DMS 273 treated with DMSO at 0.1 percent for 48 hours (cell line): Measurements from ENCODE around the gene U2AF2.

Source experiments
- DNase-seq: peaks from one replicate; lab custom pipeline; 2025; lab: John Stamatoyannopoulos, UW

U2AF2 gene

DNA sequence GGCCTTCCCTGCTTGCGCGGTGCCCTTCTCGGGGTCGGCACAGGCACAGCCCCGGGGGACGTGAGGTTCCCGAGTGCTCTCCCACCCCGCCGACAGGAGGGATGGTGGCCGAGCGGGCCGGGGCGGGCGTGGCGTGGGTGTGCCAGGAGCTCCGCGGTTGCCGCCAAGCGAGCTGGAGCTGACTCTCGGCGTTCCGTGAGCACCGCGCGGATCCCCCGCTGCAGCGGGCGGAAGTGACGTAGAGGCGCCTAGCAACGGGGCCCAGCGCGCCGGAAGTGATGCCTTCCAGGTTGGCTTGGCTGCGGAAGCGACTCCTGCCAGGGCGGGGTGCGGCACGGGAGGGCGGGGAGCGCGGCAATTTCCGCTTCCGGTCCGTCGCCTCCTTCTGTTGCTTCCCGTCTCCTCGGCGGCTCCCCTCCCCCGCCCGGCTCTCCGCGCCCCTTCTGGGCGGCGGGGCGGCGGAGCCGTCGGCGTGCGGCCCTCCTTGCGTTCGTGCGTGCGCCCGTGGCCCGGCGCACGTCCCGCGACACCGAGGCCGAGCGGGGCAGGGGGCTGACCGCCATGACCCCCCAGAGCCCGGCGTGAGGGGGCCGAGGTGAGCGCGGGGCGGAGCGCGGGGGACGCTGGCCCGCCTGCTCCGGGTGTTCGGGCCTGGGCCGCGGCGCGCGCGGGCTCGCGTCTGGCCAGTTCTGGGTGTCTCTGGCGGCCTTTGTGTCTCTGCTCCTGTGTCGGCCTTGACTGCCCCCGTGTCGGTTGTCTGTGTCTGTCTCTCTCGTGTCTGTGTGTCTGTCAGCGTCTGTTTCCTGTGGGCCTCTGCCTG, 20.2 kb downstream of the U2AF2 start, which contains the start of gene EPN1:
EPN1 (plus strand) TSS at position 386 of the 820 bp plus-strand sequence. CDS start 3,402 bp downstream, outside the sequence.
- DNase-seq = peak; percentile 90

DNA sequence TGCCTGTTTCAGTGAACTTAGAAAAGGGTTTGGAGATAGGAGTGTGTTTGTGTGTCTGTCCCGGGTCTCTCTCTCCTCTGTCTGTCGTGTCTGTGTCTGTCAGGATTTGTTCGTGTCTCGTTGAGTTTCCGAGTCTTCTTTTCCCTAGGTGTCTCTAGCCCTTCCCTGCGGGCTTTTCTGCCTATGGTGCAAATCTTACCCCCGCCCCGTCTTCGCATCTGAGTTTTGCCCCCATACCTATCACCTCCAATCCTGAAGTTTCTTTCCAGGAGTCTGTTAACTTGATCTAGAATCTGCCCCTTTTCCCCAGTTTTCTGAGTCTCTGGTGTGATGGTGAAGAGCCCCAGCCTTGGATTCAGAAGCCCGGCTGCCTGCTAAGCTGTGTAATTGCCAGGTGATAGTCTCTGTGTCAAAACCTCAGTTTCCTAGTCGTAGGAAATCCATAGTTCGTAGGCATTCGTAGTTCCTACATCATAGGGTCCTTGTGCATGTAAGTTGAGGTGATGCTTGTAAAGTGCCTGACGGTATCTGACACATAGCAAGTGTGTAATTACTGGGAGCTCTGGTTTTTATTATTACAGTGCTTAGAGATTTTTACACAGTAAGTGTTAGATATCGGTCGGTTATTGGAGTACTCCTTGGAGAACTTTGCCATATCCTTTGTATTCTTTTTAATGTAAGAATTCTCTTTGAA, 21.0 kb downstream of the U2AF2 start:
- DNase-seq = no peak

DNA sequence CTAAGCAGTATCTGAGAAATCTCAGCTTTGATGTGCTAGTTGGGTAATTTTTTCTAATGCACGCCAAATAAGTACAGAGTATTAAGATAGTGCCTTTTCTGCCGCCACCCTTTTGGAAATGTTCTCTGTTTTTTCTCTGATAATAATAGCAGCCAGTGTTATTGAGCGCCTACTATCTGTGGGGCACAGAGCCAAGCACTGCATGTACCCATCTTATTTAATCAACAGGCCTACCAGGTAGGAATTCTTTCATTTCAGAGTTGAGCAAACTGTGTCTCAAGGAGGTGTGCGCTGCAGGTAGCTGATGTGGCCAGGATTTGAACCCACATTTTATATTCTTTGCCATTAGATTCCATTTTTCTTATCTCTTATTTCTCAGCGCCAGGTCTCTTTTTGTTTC, 21.5 kb downstream of the U2AF2 start:
- DNase-seq = no peak

- DNase-seq = no peak
Observed at GRCh38 chr19:55676889-55677505, 22.2 kb downstream of the U2AF2 start.

DNA sequence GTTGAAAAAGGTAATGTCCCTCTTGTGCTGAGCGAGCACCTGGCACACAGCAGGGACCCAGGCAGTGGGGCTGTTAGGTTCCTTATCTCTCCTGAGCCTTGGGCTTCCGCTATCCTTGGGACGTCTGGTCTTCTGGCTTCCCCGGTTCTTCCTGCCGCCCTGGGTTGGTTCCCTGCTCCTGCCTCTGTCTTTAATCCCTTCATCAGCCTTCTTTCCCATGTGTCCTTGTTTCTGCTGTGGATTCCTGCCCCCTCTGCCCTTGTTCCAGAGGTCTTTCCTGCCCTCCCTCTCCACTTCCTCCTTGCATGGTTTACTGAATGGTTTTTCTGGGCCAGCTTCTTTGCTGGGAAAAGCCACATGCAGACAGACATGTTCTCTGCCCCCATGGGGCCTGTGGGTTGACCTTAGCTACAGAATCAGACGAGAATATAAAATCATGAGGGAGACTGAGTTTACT, 22.8 kb downstream of the U2AF2 start:
- no peak for DNase-seq

DNA sequence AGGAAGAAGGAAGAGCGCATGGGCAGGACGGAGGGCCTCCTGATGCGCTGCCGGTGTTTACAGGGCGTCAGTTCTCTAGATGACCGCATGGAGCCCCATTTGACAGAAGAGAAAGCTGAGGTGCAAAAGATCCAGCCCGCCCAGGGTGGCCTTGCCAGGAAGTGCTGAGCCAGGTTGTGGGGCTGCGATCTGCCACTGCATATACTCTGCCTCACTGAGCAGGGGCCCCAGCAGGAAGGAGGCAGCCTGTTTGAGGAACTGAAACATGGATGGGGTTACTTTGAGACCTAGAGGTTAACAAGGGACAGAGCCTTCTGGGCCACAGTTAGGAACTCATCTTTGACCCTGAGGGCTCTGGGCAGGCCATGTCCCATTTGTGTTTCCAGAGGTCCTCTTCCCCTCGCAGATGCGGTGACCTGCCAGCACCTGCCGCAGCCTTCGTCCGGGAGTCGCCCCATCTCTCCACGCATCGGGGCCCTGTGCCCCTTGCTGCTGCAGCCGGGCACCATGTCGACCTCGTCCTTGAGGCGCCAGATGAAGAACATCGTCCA, 23.4 kb downstream of the U2AF2 start:
- DNase-seq = no peak

DNA sequence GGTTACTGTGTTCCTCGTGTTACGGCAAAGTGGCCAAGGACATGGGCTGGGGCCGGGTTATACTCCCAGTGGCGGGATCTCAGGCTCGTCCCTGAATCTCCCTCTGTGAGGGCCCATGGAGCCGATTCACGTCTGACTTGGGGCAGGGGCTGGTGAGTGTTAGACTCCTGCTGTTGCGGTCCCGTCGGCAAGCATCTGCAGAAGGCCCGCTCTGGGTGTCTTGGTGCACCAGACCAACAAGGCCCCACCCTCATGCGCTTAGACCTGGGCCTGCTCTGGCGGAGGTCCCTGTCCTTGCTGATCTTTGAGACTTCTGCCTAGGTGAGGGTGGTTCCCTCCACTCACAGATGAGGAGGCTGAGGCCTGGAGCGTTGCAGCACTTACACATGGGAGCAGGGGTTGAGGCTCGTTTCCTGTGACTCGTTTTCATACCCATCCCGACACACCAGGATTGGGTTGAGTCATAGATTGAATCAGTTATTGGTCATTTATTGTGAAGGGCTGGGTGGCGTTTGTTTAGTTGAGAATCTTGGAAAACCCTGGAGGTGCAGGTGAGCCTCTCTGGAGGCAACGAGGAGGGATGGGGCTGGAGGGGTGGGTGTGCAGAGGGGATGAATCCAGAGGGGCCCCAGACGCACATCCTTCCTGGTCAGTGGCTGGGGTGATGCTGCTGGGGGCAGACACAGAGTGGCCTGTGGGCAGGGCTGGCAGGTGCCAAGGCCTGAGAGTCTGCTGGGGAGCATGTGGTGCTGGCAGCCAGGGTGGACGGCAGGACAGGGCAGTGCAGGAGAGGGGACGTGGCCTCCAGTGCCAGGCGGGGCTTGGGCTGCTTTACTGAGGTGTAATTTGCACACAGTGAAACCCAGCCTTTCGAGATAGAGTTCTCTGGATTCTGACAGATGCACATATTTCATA, 24.8 kb downstream of the U2AF2 start:
- DNase-seq = no peak

DNA sequence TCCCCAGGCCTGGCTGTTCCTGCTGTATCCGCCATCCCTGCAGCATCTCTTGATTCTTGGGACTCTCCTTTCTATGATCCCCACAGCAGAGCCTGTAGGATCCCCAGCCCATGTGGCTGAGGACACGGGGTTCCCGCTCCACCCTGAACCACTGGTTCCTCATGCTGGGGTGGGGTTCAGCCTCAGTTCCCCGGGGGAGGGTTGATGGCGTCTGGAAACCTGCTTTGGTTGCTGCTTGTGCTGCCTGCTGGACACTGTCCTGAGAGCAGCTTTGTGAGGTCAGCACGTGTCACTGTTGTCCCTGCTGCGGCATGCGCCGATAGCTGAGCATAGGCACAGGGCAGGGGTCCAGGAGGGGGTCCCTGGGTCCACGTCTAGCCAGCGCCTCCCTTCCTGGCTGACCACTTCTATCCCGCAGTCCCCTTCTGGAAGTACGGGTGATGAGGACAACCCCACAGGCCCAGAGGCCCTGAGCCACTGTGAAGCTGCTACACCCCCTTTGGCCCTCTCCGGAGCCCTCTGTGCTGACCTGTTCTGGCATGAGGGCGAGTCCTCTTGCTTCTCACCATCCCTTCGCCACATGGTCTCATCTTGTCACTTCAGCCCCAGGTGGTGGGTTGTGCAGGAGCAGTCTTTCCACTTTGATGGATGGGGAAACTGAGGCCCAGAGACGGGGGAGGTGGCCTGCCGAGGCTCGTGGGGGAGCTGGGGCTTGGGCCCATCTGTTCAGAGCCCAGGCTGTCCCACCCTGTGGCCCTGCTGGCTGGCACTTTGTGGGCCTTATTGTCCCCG, 25.7 kb downstream of the U2AF2 start:
- DNase-seq = no peak

DNA sequence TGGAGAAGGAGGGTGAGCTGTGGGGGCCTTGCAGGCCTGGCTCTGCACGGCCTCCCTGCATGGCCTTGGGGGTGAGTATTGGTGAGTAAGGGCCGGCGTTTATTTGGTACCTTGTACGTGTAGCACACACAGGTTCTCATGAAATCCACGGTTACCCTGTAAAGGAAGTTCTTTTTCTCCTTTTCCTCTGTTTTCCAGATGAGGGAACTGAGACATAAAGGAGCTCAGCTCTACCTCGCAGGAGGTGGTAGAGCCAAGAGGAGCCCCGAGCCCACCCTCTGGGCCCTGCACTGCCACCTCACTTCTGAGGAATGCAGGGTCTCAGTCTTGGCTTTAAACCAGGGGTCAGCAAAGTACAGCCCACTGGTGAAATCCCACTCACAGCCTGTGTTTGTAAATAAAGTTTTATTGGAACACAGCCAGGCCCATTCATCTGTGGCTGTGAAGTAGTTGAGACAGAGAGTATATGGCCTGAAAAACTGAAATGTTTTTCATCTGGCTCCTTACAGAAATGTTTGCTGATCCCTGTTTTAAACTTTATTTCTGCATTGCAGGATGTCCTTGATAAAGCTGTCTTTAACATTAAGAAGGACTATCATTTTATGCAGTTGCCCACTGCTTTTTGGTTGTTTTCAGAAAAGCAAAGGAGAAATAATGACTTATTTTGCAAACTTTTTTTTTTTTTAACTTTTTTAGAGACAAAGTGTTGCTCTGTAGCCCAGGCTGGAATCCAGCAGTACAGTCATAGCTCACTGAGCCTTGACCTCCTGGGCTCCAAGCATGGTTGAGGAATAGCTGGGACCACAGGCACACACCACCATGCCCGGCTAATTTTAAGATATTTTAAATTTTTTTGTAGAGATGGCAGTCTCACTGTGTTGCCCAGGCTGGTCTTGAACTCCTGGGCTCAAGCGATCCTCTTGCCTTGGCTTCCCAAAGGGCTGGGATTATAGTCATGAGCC, 26.6 kb downstream of the U2AF2 start:
- no peak for DNase-seq

- DNase-seq = no peak
Observed at GRCh38 chr19:55683449-55684261, 28.8 kb downstream of the U2AF2 start.

DNA sequence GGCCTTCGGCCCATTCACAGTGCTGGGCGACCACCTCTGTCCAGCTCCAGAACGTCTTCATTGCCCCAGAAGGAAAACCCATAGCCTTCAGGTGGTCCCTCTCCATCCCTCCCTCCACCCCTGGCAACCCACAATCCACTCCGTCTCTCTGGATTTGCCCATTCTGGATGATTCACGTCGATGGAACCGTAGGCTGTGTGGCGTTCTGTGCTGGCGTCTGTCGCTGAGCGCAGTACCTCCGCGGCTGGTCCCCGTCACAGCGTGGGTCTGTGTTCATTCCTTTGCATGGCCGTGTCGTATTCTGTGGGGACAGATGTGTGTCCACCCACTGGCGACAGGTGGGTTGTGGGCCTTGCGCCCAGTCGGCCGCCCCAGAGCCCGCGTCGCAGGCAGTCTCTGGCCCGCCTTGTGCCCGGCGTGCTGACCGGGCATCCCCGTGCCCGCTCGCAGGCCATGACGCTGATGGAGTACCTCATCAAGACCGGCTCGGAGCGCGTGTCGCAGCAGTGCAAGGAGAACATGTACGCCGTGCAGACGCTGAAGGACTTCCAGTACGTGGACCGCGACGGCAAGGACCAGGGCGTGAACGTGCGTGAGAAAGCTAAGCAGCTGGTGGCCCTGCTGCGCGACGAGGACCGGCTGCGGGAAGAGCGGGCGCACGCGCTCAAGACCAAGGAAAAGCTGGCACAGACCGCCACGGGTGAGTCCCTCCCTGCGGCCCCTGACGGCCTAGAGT, 30.3 kb downstream of the U2AF2 start:
- no peak for DNase-seq

GRCh38 chr19:55685776-55686175, 30.9 kb downstream of the U2AF2 start:
- no peak for DNase-seq

- no peak for DNase-seq
Observed at GRCh38 chr19:55686311-55687050, 31.6 kb downstream of the U2AF2 start.

DNA sequence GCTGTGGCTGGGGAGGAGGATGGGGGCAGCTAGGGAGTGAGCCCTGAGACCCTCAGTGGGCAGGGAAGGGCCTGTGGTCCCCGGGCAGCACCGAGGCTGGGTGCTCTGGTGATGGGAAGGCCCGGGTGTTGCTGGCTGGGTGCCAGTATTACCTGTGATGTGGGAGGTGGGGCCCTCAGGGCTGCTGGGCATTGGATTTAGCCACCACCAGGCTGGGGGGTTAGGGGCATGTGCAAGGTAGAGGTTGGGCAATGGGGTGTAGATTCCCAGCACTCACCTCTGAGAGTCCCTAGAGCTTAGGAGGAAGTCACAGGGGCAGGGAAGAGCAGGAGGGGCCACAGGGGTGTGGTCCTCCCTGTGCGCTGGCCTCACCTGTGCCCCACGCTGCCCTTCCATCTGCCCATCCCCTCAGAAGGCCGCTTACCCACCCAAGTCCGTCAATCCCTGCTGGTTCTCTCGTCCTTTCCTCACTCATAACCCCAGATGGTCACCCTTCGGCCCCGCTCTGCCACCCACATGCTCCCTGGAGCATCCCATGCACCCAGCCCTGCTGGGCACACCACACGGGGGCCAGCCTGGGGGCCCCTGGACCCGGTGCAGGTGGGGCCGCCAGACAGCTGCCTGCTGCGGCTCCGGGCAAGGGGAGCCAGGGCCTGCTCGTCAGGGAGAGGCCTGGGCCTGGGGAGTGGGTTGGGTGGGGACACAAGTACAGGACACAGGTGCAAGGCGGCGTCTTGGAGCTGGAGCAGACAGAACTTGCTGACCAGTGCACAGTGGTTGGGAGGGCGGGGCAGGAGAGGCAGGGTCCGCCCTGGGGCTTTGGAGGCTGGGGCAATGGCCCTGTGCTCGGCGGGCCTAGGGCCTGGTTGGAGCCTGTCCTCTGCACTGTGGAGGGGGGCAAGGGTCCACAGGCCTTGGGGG, 32.7 kb downstream of the U2AF2 start:
- DNase-seq = no peak

- DNase-seq = no peak
Observed at GRCh38 chr19:55688422-55689218, 33.8 kb downstream of the U2AF2 start.
